Brain microvascular endothelial cell (primary cell): ENCODE data around the gene NACAD.

Experiments
- DNase-seq: peaks from one replicate; pipeline ENCODE4 v3.0.0-alpha.2; 2020
- H3K27ac ChIP-seq: fragments of 250-450 bp; sonication (Bioruptor Pico); 2 replicates; pipeline ENCODE4 v1.5.1; 2020; ENCODE audit warnings: mild to moderate bottlenecking, moderate library complexity
- H3K27me3 ChIP-seq: fragments of 250-450 bp; sonication (Bioruptor Pico); replicated peaks from 2 replicates; pipeline ENCODE4 v1.5.1; 2020; ENCODE audit warnings: mild to moderate bottlenecking
- H3K36me3 ChIP-seq: fragments of 250-450 bp; sonication (Bioruptor Pico); replicated peaks from 2 replicates; pipeline ENCODE4 v1.5.1; 2020; ENCODE audit warnings: mild to moderate bottlenecking
- H3K4me3 ChIP-seq: 2 replicates; pipeline ENCODE4 v1.5.1; 2011; ENCODE audit warnings: low read depth, mild to moderate bottlenecking, control low read depth, low read length, moderate library complexity
- in situ Hi-C: cut with HindIII; loops from 2 replicates; pipeline ENCODE4 v1.10.0; 2017; ENCODE audit warnings: low sequenced_read_pairs, low pct_ligation_motif_present
- TF ChIP-seq, protein P1 (sequence below): IDR thresholded peaks from 2 replicates; pipeline ENCODE4 v1.5.1; 2011; ENCODE audit warnings: low read depth, mild to moderate bottlenecking, moderate library complexity, low read length, control low read depth, inconsistent platforms; ENCODE audit errors: missing control alignments

NACAD gene

DNA sequence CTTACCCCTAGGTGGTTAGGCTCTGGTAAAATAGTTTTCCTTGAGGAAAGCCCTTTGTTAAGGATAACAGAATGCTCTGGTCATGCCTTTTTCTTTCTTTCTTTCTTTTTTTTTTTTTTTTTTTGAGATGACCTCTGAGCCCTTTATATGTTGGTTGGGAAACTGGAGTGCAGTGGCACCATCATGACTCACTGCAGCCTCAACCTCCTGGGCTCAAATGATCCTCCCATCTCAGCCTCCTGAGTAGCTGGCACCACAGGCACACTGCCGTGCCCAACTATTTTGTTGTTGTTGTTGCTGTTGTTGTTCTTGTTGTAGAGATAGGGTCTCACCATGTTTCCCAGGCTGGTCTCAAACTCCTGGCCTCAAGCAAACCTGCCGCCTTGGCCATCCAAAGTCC lies 27.4 kb downstream of the NACAD start:
- in situ Hi-C loops = no loop called here
- H3K27ac ChIP-seq = no peak overlapping the region
- TF ChIP-seq, protein P1, sequence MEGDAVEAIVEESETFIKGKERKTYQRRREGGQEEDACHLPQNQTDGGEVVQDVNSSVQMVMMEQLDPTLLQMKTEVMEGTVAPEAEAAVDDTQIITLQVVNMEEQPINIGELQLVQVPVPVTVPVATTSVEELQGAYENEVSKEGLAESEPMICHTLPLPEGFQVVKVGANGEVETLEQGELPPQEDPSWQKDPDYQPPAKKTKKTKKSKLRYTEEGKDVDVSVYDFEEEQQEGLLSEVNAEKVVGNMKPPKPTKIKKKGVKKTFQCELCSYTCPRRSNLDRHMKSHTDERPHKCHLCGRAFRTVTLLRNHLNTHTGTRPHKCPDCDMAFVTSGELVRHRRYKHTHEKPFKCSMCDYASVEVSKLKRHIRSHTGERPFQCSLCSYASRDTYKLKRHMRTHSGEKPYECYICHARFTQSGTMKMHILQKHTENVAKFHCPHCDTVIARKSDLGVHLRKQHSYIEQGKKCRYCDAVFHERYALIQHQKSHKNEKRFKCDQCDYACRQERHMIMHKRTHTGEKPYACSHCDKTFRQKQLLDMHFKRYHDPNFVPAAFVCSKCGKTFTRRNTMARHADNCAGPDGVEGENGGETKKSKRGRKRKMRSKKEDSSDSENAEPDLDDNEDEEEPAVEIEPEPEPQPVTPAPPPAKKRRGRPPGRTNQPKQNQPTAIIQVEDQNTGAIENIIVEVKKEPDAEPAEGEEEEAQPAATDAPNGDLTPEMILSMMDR = no peak
- H3K27me3 ChIP-seq = no peaks in the 10 kb centered on the region
- H3K4me3 ChIP-seq = no peak overlapping the region
- no peak for DNase-seq
- H3K36me3 ChIP-seq = peaks cover 12% of the 10 kb centered on the region

DNA sequence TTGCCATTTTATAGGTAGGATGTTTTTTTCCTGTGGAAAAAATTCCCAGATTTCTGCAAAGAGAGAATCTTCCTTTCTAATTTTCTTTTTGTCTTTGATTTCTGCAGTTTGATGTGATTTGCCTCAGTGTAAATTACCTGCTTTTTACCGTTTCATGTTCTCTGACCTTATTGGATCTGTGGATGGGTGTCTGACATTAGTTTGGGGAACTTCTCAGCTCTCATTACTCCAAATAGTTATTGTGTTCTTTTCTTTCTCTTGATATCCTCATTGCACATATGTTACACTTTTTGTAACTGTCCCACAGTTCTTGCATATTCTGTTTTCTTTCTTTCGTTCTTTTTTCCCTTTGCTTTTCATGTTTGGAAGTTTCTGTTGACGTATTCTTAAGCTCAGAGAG lies 28.5 kb downstream of the NACAD start:
- H3K27ac ChIP-seq = no peak overlapping the region
- H3K27me3 ChIP-seq = no peaks in the 10 kb centered on the region
- peaks cover 8% of the 10 kb centered on the region for H3K36me3 ChIP-seq
- TF ChIP-seq, protein P1 = no peak
- DNase-seq = no peak
- no peak overlapping the region for H3K4me3 ChIP-seq
- in situ Hi-C loops = no loop called here

DNA sequence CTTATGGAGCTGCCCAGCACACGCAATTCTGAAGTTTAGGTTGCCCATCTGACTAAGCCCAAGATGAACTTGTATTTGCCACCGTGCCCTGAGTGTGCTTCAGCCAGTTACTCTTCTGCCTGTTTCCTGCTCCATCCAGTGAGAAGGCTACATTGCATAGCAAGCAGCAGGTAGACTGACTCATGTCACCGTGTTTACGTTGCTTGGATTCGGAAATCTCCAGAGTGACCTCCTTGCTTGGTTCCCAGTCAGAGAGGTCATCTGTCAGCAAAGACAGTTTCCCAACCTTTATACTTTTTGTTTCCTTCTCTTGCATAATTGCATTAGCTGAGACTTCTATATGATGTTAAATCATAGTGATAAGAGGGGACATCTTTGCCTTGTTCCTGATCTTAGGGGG lies 30.9 kb downstream of the NACAD start:
- in situ Hi-C loops = no loop called here
- no peak overlapping the region for H3K4me3 ChIP-seq

DNA sequence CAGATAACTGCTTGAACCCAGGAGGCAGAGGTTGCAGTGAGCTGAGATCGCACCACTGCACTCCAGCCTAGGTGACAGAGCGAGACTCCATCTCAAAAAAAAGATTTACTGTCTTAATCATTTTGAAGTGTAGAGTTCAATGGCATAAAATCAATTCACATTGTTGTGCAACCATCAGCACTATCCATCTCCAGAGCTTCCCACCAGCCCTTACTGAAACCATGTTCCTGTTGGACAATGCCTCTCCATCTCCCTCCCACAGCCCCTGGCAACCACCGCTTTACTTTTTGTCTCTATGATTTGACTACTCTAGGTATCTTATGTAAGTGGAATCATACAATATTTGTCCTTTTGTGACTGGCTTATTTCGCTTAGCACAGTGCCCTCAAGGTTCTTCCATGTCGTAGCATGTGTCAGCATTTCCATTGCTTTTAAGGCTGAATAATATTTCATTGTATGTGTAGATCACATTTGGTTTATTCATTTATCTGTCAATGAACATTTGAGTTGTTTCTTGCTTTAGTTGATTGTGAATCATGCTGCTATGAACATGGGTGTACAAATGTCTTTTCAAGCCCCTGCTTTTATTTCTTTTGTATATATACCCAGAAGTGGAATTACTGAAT lies 33.1 kb downstream of the NACAD start:
- no peak for DNase-seq
- Histone ChIP-seq H3K36me3 (peaks cover 4% of the 10 kb centered on the region), H3K27me3 (no peaks in the 10 kb centered on the region), H3K27ac (no peak overlapping the region), H3K4me3 (no peak overlapping the region)
- TF ChIP-seq, protein P1 = no peak
- in situ Hi-C loops = no loop called here

More for the DNA sequence above, 30.9 kb downstream of the NACAD start:
- TF ChIP-seq, protein P1 = no peak
- Histone ChIP-seq H3K36me3 (no peaks in the 10 kb centered on the region), H3K27ac (no peak overlapping the region), H3K27me3 (no peaks in the 10 kb centered on the region)
- DNase-seq = no peak

DNA sequence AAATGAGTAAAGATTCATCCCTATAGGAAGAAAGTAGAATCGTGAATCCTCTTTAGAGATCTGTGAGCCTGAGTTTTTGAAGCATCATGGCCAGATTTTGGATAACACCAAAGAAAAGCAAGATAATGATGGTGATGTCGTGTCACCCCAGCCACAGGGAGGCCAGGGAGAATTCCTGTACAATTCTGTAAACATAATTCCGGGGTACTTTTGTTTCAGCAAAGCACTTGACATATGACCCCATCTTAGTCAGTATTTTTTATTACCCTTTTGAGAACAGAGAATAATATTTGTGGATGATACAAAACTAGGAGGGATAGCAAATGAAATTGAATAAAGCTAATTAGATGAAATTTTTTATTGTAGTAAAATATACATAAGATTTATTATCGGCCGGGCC lies 33.8 kb downstream of the NACAD start:
- in situ Hi-C loops = no loop called here
- Histone ChIP-seq H3K27me3 (no peaks in the 10 kb centered on the region), H3K36me3 (peaks cover 5% of the 10 kb centered on the region), H3K4me3 (no peak overlapping the region), H3K27ac (no peak overlapping the region)
- DNase-seq = no peak
- TF ChIP-seq, protein P1 = no peak

DNA sequence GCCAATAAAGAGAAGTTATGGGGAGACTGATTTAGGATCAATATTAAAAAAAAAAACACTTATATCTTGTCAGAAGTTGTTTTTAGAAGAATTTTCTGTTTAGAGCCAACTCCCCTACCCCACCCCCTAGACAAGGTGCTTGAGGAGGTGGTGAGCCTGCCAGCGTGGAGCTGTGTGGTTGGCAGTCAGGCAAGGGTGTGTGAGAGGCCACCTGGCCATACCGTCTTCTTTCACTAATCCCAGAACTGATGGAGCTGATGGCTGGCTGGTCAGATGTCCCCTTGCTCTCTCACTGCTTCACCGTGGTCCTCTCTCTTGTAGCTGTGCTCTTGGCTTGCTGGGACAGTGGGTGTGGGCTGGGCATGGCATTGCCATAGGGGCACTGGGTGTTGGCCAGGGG lies 34.3 kb downstream of the NACAD start:
- TF ChIP-seq, protein P1 = no peak
- in situ Hi-C loops = no loop called here
- peaks cover 5% of the 10 kb centered on the region for H3K36me3 ChIP-seq
- no peaks in the 10 kb centered on the region for H3K27me3 ChIP-seq
- no peak overlapping the region for H3K27ac ChIP-seq
- no peak overlapping the region for H3K4me3 ChIP-seq
- no peak for DNase-seq
